ENCODE measurements around the gene SLC44A5. TPM values are rescaled to one million over a fixed set of nuclear protein-coding genes. Genes with fewer than 3 reads are reported as not detected.
"Not testable (repeated sequence)": the region's sequence is repeated elsewhere in the genome, so short reads cannot be mapped to it uniquely, and the experiment has no call there.

SLC44A5 gene
- total and polyA plus RNA-seq, 2 experiments from 2014 or later, result 3.3 to 11.7 TPM

GRCh38 chr1:75361260-75361659 lies 249.7 kb downstream of the SLC44A5 start:
- Histone ChIP-seq H3K4me3 (no peak overlapping the region), H3K9me2 (ENCODE audit: insufficient read depth) (no peaks in the 10 kb centered on the region), H3F3A (replicated peaks; ENCODE audit: low read depth) (no peaks in the 10 kb centered on the region), H3K4me2 (no peak overlapping the region), H3K36me3 (ENCODE audit: insufficient read depth) (peaks cover 6% of the 10 kb centered on the region; the same call in 1 of the 2 replicates), H3K27me3 (ENCODE audit: insufficient read depth) (no peaks in the 10 kb centered on the region), H2AFZ (no peak overlapping the region), H4K20me1 (replicated peaks; ENCODE audit: insufficient read depth) (no peaks in the 10 kb centered on the region), H3K4me1 (ENCODE audit: insufficient read depth) (no peaks in the 10 kb centered on the region), H3K79me2 (replicated peaks; ENCODE audit: insufficient read depth) (no peaks in the 10 kb centered on the region), H3K27ac (ENCODE audit: low read depth) (no peak overlapping the region)
- H3K27ac Mint-ChIP-seq, result no peak overlapping the region
- TF ChIP-seq CREB1 (CRISPR knock-in tag; IDR thresholded peaks at IDR 0.05; ENCODE audit: low read depth), result no peak
- no peak for TF ChIP-seq EZH2 (IDR thresholded peaks at IDR 0.05; ENCODE audit: low read depth, unreplicated experiment)
- TF ChIP-seq ZNF114 (CRISPR knock-in tag; IDR thresholded peaks at IDR 0.05), result no peak
- no peak overlapping the region for H3K4me3 Mint-ChIP-seq
- no peak for DNase-seq (ENCODE audit: low spot score)
- no peak for ATAC-seq
- peaks cover 4% of the 10 kb centered on the region; the same call in 1 of the 3 replicates for H3K4me1 Mint-ChIP-seq
- H3K36me3 Mint-ChIP-seq (ENCODE audit: low read depth), result peaks cover 3% of the 10 kb centered on the region; the same call in 1 of the 3 replicates
- peaks cover 5% of the 10 kb centered on the region; the same call in 2 of the 3 replicates for H3K9me3 Mint-ChIP-seq
- H3K27me3 Mint-ChIP-seq (ENCODE audit: insufficient read depth, low read depth, poor library complexity), result no peaks in the 10 kb centered on the region

GRCh38 chr1:75354267-75354666 lies 256.6 kb downstream of the SLC44A5 start:
- not testable (repeated sequence) for ATAC-seq; H3K4me2 ChIP-seq; H3K9me2 ChIP-seq (ENCODE audit: insufficient read depth); H3K4me3 Mint-ChIP-seq; H3F3A ChIP-seq (replicated peaks; ENCODE audit: low read depth); H3K27ac ChIP-seq (ENCODE audit: low read depth); H3K27me3 ChIP-seq (ENCODE audit: insufficient read depth); H3K79me2 ChIP-seq (replicated peaks; ENCODE audit: insufficient read depth); H3K4me1 Mint-ChIP-seq; H3K36me3 Mint-ChIP-seq (ENCODE audit: low read depth); H3K27me3 Mint-ChIP-seq (ENCODE audit: insufficient read depth, low read depth, poor library complexity); DNase-seq (ENCODE audit: low spot score); H3K4me1 ChIP-seq (ENCODE audit: insufficient read depth); H4K20me1 ChIP-seq (replicated peaks; ENCODE audit: insufficient read depth); H3K4me3 ChIP-seq; H3K36me3 ChIP-seq (ENCODE audit: insufficient read depth); H3K9me3 Mint-ChIP-seq; H3K27ac Mint-ChIP-seq; H2AFZ ChIP-seq

GRCh38 chr1:75353051-75353450 lies 257.9 kb downstream of the SLC44A5 start:
- H3F3A ChIP-seq (replicated peaks; ENCODE audit: low read depth), result no peaks in the 10 kb centered on the region
- no peak for DNase-seq (ENCODE audit: low spot score)
- Mint-ChIP-seq H3K9me3 (peaks cover 4% of the 10 kb centered on the region; the same call in 2 of the 3 replicates), H3K27ac (no peak overlapping the region), H3K4me1 (peaks cover 3% of the 10 kb centered on the region; the same call in 1 of the 3 replicates), H3K27me3 (ENCODE audit: insufficient read depth, low read depth, poor library complexity) (no peaks in the 10 kb centered on the region), H3K4me3 (no peak overlapping the region), H3K36me3 (ENCODE audit: low read depth) (no peaks in the 10 kb centered on the region)
- no peak overlapping the region for H2AFZ ChIP-seq
- H3K27ac ChIP-seq (ENCODE audit: low read depth), result no peak overlapping the region
- H3K4me1 ChIP-seq (ENCODE audit: insufficient read depth), result no peaks in the 10 kb centered on the region
- ATAC-seq, result no peak
- H3K79me2 ChIP-seq (replicated peaks; ENCODE audit: insufficient read depth), result no peaks in the 10 kb centered on the region
- H3K27me3 ChIP-seq (ENCODE audit: insufficient read depth), result no peaks in the 10 kb centered on the region
- TF ChIP-seq ZNF114 (CRISPR knock-in tag; IDR thresholded peaks at IDR 0.05), result no peak
- TF ChIP-seq STAT1 (IDR thresholded peaks at IDR 0.05; ENCODE audit: unreplicated experiment), result no peak
- TF ChIP-seq NANOG (IDR thresholded peaks at IDR 0.05; ENCODE audit: borderline replicate concordance), result no peak
- no peak for TF ChIP-seq ETS1 (IDR thresholded peaks at IDR 0.05)
- TF ChIP-seq EZH2 (IDR thresholded peaks at IDR 0.05; ENCODE audit: low read depth, unreplicated experiment), result no peak
- TF ChIP-seq CREB1 (CRISPR knock-in tag; IDR thresholded peaks at IDR 0.05; ENCODE audit: low read depth), result no peak
- TF ChIP-seq CTCF (conservative IDR thresholded peaks at IDR 0.05; ENCODE audit: low read depth in 2 of 2), result no peak
- H3K4me3 ChIP-seq, result no peak overlapping the region
- H3K4me2 ChIP-seq, result no peak overlapping the region
- H3K36me3 ChIP-seq (ENCODE audit: insufficient read depth), result no peaks in the 10 kb centered on the region
- H4K20me1 ChIP-seq (replicated peaks; ENCODE audit: insufficient read depth), result no peaks in the 10 kb centered on the region
- H3K9me2 ChIP-seq (ENCODE audit: insufficient read depth), result no peaks in the 10 kb centered on the region
